Right atrium auricular region (tissue), 2 donors: ENCODE measurements around the gene B3GALT6. TPM values are rescaled to one million over a fixed set of nuclear protein-coding genes. Genes with fewer than 3 reads are reported as not detected.

Experiments used
- DNase-seq: peaks from one replicate; pipeline ENCODE4 v3.0.0-alpha.2; 2019; ENCODE audit warnings: low spot score
- H3K27ac ChIP-seq, 2 donors: fragments of 200-600 bp; sonication (generic); 1 replicate in 1 of 2; 2 replicates in 1 of 2; pipeline ENCODE4 v1.5.1; 2016 to 2019
- H3K27me3 ChIP-seq, 2 donors: fragments of 200-600 bp; sonication (generic); one replicate each; pipeline versions ENCODE4 v1.5.1 to v1.6.0; 2017 to 2019
- H3K36me3 ChIP-seq: fragments of 200-600 bp; sonication (generic); one replicate; pipeline ENCODE4 v1.5.1; 2016
- H3K4me1 ChIP-seq, 2 donors: fragments of 200-600 bp; sonication (generic); one replicate each; pipeline versions ENCODE4 v1.5.1 to v1.6.0; 2017 to 2019
- H3K4me3 ChIP-seq, 2 donors: fragments of 200-600 bp; sonication (generic); 1 replicate in 1 of 2; 2 replicates in 1 of 2; pipeline ENCODE4 v1.5.1; 2017 to 2019; ENCODE audit warnings: mild to moderate bottlenecking in 1 of 2, moderate library complexity in 1 of 2
- H3K9me3 ChIP-seq, 2 donors: fragments of 200-600 bp; sonication (generic); one replicate each; pipeline ENCODE4 v1.5.1; 2019
- total RNA-seq, 2 donors: library from RNA; depleted of rRNA; stranded (reverse); fragments of >200 nt; gene quantifications; one replicate each; pipeline ENCODE4 v1.1.0, GENCODE V29; 2016
- TF ChIP-seq, protein P1 (sequence below), 2 donors: fragments of 200-600 bp; sonication (generic); IDR thresholded peaks; one replicate each; pipeline ENCODE4 v1.5.1; 2019; ENCODE audit warnings: antibody characterized with exemption in 2 of 2

The B3GALT6 gene
- total RNA-seq, 2 donors from 2014 or later: 16.1 to 19.7 TPM

DNA sequence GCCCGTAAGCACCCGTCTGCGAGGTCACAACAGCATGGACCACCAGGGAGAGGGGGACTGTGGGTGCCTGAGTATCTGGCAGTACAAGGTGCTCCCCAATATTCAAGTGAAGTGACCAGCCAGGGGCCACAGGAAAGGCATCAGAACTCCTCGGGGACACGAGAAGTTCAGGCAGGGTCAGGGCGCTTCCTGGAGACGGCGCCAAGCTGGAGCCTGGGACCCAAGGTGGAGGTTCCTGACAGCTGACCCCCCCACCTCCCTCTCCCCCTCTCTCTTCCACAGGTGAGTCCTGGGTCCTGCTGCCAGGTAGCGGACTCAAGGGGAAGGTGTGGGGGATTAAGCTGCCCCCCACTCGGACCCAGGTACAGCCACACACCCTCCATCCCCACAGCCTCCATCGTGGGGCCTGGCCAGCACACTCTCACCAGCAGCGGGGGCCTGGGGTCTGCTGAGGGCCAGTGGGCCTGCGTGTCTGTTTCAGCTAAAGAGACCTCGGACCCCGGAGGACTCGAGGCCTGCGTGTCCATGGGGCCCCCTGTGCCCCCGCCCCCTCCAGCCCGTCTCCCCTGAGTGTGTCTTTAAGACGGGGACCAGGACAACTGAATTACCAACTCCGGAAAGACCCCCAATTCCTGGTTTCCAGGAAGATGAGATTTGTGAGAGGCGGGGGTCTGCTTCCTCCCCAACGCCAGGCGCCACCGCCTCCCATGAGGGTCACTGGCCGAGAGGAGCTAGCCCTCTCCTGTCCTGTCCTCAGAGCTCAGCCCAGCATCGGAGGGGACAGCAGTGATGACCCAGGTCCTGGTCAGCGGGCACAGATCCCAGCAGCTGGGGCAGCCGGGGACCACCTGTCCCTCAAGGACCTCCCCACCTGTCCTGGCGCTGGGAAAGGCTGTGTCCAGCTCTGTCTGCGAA, 31.8 kb upstream of the B3GALT6 start:
- no peaks in the 10 kb centered on the region for H3K27me3 ChIP-seq
- no peaks in the 10 kb centered on the region for H3K9me3 ChIP-seq
- TF ChIP-seq, protein P1, sequence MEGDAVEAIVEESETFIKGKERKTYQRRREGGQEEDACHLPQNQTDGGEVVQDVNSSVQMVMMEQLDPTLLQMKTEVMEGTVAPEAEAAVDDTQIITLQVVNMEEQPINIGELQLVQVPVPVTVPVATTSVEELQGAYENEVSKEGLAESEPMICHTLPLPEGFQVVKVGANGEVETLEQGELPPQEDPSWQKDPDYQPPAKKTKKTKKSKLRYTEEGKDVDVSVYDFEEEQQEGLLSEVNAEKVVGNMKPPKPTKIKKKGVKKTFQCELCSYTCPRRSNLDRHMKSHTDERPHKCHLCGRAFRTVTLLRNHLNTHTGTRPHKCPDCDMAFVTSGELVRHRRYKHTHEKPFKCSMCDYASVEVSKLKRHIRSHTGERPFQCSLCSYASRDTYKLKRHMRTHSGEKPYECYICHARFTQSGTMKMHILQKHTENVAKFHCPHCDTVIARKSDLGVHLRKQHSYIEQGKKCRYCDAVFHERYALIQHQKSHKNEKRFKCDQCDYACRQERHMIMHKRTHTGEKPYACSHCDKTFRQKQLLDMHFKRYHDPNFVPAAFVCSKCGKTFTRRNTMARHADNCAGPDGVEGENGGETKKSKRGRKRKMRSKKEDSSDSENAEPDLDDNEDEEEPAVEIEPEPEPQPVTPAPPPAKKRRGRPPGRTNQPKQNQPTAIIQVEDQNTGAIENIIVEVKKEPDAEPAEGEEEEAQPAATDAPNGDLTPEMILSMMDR (IDR thresholded peaks at IDR 0.05): no peak
- DNase-seq: no peak
- H3K27ac ChIP-seq: no peak overlapping the region
- peaks cover 0 to 11% of the 10 kb centered on the region in 2 donors for H3K4me1 ChIP-seq
- H3K36me3 ChIP-seq: no peaks in the 10 kb centered on the region
- peak overlapping the region in 1 of 2 donors; percentile 56 for H3K4me3 ChIP-seq

DNA sequence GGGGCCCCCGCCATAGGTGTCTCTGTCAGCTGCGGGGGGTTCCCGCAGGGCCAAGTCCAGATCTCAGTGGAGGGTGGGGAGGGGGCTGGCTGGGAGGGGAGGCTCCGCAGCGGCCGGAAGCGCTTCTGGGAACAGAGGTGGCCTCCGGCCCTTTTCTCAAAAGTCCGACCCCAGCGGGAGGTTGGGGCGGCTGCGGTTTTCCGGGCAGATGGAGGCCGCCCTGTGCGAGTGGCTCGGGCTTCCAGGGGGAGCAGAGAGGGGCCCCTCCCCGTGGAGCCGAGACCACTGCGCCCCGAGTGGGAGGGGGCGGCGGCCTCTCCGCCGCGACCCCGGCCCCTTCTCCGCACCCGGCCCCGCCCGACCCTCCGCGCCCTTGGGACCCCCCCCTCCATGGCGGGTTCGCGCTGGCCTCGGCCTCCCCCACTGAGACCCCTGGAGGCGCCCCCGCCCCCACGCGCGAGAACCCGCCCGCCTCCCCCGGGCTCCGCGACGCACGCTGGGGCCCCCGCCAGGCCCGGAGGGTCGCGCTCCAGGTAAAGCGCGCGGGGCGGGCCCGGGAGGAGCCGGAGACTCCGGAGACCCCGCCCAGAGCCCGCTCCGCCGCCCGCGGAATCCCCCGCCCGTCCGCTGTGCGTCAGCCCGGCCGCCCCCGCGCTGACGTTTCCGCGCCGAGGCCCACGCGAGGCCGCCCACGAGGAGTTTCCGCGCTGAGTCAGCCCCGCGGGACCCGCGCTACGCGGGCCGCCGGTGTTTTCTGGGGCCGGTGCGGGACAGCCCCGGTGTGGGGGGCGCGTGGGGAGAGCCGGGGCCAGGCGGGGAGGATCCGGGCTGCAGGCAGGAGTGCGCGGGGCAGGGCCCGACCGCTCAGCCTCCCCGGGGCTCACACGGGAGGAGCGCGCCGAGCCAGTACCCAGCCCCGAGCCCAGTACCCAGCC, 30.9 kb upstream of the B3GALT6 start:
- no peaks in the 10 kb centered on the region for H3K27me3 ChIP-seq
- H3K9me3 ChIP-seq: no peaks in the 10 kb centered on the region
- peak overlapping the region; percentile 38 to 56 for H3K4me3 ChIP-seq
- peaks cover 0 to 18% of the 10 kb centered on the region in 2 donors for H3K4me1 ChIP-seq
- peak overlapping the region in 1 of 2 donors; percentile 26 for H3K27ac ChIP-seq
- TF ChIP-seq, protein P1 (IDR thresholded peaks at IDR 0.05): no peak
- H3K36me3 ChIP-seq: no peaks in the 10 kb centered on the region
- DNase-seq: no peak

DNA sequence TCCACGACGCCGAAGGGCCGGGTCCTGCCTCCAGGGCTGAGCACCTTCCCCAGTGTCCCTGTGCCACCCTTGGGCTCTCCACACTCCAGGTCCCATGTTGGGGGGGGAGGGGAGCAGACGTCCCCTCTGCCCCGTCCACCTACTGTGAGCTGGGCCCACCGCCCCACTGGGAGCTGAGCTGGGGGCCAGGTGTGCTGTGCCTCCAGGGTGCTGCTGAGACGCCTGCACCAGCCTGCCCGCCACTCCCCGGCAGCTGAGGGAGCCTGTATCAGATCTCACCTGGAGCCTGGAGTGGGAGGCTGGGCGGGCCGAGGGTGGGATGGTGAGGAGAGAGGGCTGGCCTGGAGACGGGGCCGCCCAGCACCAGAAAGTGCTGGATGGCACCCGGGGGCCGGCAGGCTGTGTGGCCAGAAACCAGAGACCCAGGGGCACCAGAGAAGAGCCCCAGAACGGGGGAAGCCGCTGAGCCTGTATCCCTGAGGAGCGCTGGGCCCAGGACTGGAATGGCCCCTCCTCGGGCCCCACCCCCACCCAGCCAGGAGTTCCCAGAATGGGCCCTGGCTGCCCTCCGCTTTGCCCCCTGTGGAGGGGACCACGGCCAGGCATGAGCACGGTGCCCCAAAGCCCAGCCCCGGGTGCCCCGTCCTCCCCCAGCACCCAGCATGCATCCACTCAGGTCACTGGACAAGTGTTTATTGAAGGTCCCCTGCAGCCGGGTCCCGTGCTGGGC, 29.0 kb upstream of the B3GALT6 start:
- DNase-seq: no peak
- H3K27me3 ChIP-seq: peaks cover 6 to 8% of the 10 kb centered on the region in 2 donors
- no peaks in the 10 kb centered on the region for H3K9me3 ChIP-seq
- no peaks in the 10 kb centered on the region for H3K36me3 ChIP-seq
- no peak overlapping the region for H3K27ac ChIP-seq
- TF ChIP-seq, protein P1 (IDR thresholded peaks at IDR 0.05): no peak
- H3K4me3 ChIP-seq: no peak overlapping the region
- H3K4me1 ChIP-seq: peaks cover 0 to 27% of the 10 kb centered on the region in 2 donors

DNA sequence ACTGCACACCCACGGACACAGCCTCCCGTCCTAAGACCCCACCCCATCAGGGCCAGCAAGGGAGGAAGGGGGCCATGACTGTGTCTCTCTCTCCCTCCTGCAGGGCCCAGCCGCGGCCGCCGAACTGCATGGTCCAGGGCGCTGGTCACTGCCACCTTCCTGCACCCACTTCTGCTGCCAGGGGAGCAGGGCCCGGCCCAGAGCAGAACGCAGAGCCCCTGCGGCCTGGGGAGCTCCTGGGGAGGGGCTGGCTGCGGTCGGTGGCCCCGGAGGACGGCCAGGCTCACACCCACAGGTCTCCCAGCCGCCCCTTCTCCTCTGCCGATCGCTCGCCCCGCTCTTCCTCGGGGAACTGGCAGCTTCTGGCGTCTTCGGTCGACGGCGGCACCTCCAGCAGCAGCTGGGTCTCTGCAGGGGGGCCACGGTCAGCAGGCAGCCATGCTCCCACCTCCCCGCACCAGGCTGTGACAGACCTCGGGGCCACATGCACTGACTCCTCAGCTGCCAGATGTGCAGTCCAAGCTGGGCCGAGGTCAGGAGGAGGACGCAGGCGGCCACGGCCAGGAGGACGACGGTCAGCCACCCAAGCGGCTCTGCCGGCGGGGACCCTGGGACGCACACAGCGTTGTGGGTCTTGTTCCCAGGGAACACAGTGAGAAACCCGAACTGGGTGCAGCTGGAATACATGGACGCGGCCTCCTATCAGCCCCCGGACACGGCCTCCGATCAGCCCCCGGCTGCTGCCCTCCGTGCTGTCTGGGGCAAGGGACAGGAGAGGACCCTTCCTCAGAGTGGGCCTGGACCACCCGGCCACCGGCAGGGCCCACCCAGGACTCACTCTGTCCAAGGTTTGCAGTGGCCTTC, 28.2 kb upstream of the B3GALT6 start:
- Histone ChIP-seq H3K4me3 (no peak overlapping the region), H3K9me3 (no peaks in the 10 kb centered on the region), H3K27ac (no peak overlapping the region), H3K27me3 (peaks cover 6 to 8% of the 10 kb centered on the region in 2 donors), H3K36me3 (no peaks in the 10 kb centered on the region), H3K4me1 (peaks cover 0 to 35% of the 10 kb centered on the region in 2 donors)
- no peak for DNase-seq
- TF ChIP-seq, protein P1 (IDR thresholded peaks at IDR 0.05): no peak
